Endothelial cell (in vitro differentiated cells): ENCODE measurements around the gene SOCS3. TPM values are rescaled to one million over a fixed set of nuclear protein-coding genes. Genes with fewer than 3 reads are reported as not detected.
A peak's percentile ranks its signal among the peaks of the same experiment; 100 is the strongest.

Experiments
- DNase-seq: peaks from one replicate; pipeline ENCODE4 v3.0.0; 2021; ENCODE audit warnings: low spot score
- H3K27ac Mint-ChIP-seq: one replicate; pipeline ENCODE4 v1.8.0; 2021; ENCODE audit warnings: mixed read lengths, inconsistent platforms; ENCODE audit not compliant: unreplicated experiment
- H3K27me3 Mint-ChIP-seq: one replicate; pipeline ENCODE4 v1.8.0; 2021; ENCODE audit warnings: mild to moderate bottlenecking, moderate library complexity, mixed read lengths, inconsistent platforms; ENCODE audit not compliant: unreplicated experiment
- H3K36me3 Mint-ChIP-seq: one replicate; pipeline ENCODE4 v1.8.0; 2021; ENCODE audit warnings: mild to moderate bottlenecking, low read depth, mixed read lengths, inconsistent platforms; ENCODE audit not compliant: unreplicated experiment
- H3K4me1 Mint-ChIP-seq: one replicate; pipeline ENCODE4 v1.8.0; 2021; ENCODE audit warnings: mild to moderate bottlenecking, mixed read lengths, inconsistent platforms; ENCODE audit not compliant: unreplicated experiment
- H3K4me3 Mint-ChIP-seq: one replicate; pipeline ENCODE4 v1.8.0; 2021; ENCODE audit warnings: mild to moderate bottlenecking, mixed read lengths, inconsistent platforms; ENCODE audit not compliant: unreplicated experiment
- H3K9me3 Mint-ChIP-seq: one replicate; pipeline ENCODE4 v1.8.0; 2021; ENCODE audit warnings: mixed read lengths, inconsistent platforms; ENCODE audit not compliant: unreplicated experiment
- CTCF ChIP-seq: fragments of 200-600 bp; sonication (generic); IDR thresholded peaks from one replicate; pipeline ENCODE4 v1.5.0; 2021; ENCODE audit warnings: antibody characterized with exemption; ENCODE audit not compliant: unreplicated experiment
- total RNA-seq: library from RNA; stranded (reverse); fragmentation: NEBNext Ultra II Directional; extraction: Animal tissue kit (Norgen Biotek cat#: 25700); gene quantifications from one replicate; pipeline ENCODE4 v1.2.1, GENCODE V29; 2021; ENCODE audit not compliant: unreplicated experiment

The SOCS3 gene
- total RNA-seq, 1 donor from 2014 or later: 30.2 TPM

- no peaks in the 10 kb centered on the region for H3K36me3 Mint-ChIP-seq
- H3K4me3 Mint-ChIP-seq: peak overlapping the region; percentile 89
Measured at GRCh38 chr17:78324391-78325075, 35.3 kb downstream of the SOCS3 start.

GRCh38 chr17:78323826-78324390, 36.0 kb downstream of the SOCS3 start:
- Mint-ChIP-seq H3K9me3 (no peaks in the 10 kb centered on the region), H3K4me1 (peaks cover 34% of the 10 kb centered on the region), H3K36me3 (no peaks in the 10 kb centered on the region), H3K4me3 (peak overlapping the region; percentile 89), H3K27me3 (peaks cover 19% of the 10 kb centered on the region), H3K27ac (peak overlapping the region; percentile 100)
- no peak for DNase-seq
- no peak for TF ChIP-seq CTCF

More at GRCh38 chr17:78324391-78325075, 35.3 kb downstream of the SOCS3 start:
- peak overlapping the region; percentile 100 for H3K27ac Mint-ChIP-seq
- peaks cover 34% of the 10 kb centered on the region for H3K4me1 Mint-ChIP-seq
- DNase-seq: peak; percentile 80
- peaks cover 19% of the 10 kb centered on the region for H3K27me3 Mint-ChIP-seq
- TF ChIP-seq CTCF: no peak
- H3K9me3 Mint-ChIP-seq: no peaks in the 10 kb centered on the region

- Mint-ChIP-seq H3K9me3 (no peaks in the 10 kb centered on the region), H3K36me3 (no peaks in the 10 kb centered on the region), H3K27ac (peak overlapping the region; percentile 100), H3K27me3 (peaks cover 19% of the 10 kb centered on the region), H3K4me1 (peaks cover 34% of the 10 kb centered on the region), H3K4me3 (no peak overlapping the region)
- no peak for TF ChIP-seq CTCF
- no peak for DNase-seq
Measured at GRCh38 chr17:78322858-78323455, 36.9 kb downstream of the SOCS3 start.

GRCh38 chr17:78322327-78322857, 37.5 kb downstream of the SOCS3 start:
- H3K27ac Mint-ChIP-seq: peak overlapping the region; percentile 100
- H3K36me3 Mint-ChIP-seq: no peaks in the 10 kb centered on the region
- H3K4me1 Mint-ChIP-seq: peaks cover 37% of the 10 kb centered on the region
- H3K4me3 Mint-ChIP-seq: no peak overlapping the region
- H3K9me3 Mint-ChIP-seq: no peaks in the 10 kb centered on the region
- TF ChIP-seq CTCF: no peak
- peaks cover 21% of the 10 kb centered on the region for H3K27me3 Mint-ChIP-seq
- no peak for DNase-seq
